Measurements from ENCODE around the gene MEF2B. TPM values are rescaled to one million over a fixed set of nuclear protein-coding genes. Genes with fewer than 3 reads are reported as not detected.

The MEF2B gene
- total RNA-seq = not detected in 2 replicates

DNA sequence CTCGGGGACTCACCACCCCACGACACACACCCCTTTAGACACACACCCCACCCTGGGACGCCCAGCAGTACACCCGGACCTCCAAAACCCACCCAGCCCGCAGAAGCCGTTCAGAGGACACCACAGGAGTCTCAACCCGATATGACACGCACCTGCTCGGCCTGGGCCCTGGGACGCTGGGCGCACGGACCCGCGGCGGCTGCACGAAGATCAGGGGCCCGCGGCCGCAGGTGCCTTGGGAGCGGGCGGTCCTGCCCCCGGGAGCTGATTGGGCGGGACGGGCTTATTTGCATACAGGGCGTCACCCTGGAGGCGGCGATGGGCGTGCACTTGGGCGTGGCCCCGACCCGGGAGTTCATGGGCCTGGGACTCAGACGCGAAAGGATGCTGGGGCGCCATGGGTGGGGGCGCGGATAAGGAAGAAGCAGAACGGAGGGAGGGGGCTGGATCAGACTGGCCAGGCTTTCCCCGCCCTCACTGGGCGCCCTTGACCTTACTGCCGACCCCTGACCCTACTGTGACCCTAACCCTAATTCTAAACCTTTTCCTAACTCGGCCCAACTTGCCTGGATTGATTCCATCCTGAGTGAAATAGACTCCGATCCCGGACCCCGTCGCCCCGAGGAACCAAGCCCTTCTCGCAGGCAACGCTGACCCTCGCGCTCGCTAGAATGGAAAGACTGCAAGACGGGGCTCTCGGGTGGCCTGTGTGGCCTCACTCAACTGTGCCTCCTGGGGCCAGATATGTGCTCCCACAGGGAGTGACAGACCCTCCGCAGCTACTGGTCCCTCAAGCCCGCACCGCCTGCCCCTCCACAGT, at the start of gene MEF2B:
Gene MEF2B (minus strand): TSS at position 211 of the 820 bp plus-strand sequence. CDS start 19,528 bp downstream, outside the sequence.
- no peak for DNase-seq (ENCODE audit: extremely low read depth, low read depth, low spot score)

DNA sequence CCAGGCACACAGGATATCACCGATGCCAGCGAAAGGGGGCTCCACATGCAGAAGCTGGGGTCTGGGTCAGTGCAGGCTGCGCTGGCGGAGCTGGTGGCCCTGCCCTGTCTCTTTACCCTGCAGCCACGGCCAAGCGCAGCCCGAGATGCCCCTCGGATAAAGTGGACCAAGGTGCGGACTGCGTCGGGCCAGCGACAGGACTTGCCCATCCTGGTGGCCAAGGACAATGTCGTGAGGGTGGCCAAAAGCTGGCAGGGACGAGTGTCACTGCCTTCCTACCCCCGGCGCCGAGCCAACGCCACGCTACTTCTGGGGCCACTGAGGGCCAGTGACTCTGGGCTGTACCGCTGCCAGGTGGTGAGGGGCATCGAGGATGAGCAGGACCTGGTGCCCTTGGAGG, 48.8 kb upstream of the MEF2B start:
- no peak for DNase-seq (ENCODE audit: extremely low read depth, low read depth, low spot score)

DNA sequence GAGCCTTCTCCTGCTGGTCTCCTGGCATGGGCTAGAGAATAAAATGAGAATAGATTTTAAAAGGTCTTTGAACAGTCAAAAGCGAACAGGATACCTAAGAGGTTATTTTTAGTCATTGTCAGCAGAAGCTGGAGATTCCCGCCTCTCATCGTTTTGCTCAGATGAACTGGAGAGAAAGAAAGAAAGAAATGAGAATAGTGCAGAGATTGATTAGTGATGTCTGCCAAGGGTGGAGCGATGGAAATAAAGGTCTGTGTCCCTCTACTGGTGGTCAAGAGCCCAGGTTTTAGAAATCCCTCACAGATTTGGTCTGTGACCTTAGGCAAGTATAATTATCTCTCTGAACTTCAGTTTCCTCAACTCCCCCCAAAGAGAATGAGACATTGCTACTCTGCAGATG, 47.0 kb upstream of the MEF2B start:
- DNase-seq (ENCODE audit: extremely low read depth, low read depth, low spot score) = no peak

DNA sequence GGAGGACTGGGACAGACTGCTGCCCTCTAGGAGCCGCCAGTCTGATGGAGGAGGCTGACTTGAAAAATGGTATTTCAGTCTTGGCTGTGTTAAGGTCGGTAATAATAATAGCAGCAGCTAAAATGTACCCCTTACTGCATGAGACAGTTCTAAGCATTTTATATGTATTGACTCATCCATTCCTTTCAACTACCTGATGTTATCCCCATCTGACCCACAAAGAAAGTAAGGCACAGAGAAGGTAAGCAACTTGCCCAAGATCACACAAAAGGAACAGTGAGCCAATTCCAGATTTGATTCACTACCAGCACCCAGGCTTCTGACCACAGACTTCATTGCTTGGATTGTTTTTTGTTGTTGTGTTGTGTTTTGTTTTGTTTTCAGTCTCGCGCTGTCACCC, 45.7 kb upstream of the MEF2B start:
- no peak for DNase-seq (ENCODE audit: extremely low read depth, low read depth, low spot score)

DNA sequence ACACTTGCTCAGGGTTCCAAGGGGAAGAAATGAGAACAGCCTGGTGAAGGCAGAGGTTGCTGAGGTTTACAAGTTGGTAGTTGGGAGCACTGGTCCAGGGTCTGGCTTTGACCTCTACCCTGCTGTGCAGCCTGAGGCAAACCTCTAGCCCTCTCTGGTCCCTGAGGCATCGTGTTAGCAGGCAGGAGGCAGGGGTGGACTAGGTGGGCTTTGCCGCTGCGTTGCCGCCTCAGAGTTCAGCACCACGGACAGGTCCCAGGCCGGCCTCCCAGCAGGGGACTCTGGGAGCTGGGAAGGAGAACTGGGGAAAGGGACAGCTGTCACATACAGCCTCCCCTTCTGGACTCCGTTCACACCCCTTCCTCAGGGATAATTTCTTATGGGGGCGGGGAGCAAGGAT, 44.8 kb upstream of the MEF2B start:
- no peak for DNase-seq (ENCODE audit: extremely low read depth, low read depth, low spot score)

DNA sequence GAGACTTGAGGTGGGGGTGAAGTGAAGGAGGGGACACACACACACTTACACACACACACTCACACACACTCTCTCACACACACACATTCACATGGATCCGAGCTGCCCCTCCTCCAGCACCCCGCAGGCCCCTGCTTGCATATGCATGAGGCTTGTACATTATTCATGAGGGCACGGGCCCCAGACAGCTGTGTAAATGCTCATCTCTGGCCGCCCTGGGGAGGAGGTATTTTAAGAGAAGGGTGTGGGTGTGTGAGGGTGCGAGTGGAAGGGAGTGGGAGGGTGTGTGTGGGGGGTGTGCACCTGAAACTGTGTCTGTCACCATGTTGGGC, 44.1 kb upstream of the MEF2B start:
- no peak for DNase-seq (ENCODE audit: extremely low read depth, low read depth, low spot score)

DNA sequence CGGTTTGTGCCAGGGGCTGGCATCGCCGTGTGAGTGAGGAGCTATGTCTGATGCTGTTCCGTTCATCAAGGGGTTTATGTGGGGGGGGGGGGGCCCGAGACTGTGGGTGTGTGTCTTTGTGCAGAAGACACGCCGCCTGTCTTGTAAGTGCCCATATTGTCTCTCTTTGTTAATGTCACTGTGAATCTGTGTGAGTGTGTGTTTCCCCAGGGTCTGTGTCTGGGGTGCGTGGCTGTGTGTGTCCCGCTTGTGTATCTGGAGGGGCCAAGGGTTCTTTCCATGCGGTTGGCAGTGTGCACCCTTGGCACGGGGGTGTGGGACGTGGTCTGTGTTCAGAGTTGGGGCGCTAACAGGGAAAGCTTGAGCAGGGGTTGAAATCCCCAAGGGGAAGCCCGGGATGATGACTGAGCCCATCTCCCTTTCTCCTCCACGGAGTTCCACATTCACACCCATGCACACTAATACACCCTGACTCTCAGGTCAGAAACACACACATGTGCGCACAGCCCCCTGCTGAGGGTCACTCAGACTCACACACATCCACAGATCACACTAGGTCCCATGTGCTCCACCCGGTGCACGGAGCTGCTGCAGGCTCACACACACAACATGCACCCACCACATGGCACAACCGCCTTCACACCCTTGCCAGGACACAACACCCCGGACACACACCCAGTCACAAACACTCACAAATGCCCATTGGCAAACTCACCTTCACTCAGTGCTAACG, 43.5 kb upstream of the MEF2B start:
- DNase-seq (ENCODE audit: extremely low read depth, low read depth, low spot score) = no peak

DNA sequence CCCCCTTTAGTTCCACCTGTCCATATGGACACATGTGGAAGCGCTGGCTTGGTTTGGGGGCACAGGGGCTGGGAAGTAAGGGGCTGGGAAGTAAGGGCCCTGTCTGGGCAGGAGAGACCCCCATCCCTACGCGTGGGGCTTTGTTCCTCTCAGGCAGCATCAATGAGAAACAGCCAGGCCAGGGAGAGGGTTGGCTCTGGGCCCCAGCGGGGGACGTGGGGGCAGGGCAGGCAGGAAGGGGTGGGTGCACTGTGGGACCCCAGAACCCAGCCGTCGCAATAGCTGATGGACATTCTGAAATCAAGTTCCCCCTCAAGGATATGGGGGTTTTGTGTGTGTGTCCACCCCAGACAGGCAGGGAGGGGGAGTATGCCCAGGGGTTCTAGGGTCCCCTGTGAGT, 42.9 kb upstream of the MEF2B start:
- DNase-seq (ENCODE audit: extremely low read depth, low read depth, low spot score) = no peak

DNA sequence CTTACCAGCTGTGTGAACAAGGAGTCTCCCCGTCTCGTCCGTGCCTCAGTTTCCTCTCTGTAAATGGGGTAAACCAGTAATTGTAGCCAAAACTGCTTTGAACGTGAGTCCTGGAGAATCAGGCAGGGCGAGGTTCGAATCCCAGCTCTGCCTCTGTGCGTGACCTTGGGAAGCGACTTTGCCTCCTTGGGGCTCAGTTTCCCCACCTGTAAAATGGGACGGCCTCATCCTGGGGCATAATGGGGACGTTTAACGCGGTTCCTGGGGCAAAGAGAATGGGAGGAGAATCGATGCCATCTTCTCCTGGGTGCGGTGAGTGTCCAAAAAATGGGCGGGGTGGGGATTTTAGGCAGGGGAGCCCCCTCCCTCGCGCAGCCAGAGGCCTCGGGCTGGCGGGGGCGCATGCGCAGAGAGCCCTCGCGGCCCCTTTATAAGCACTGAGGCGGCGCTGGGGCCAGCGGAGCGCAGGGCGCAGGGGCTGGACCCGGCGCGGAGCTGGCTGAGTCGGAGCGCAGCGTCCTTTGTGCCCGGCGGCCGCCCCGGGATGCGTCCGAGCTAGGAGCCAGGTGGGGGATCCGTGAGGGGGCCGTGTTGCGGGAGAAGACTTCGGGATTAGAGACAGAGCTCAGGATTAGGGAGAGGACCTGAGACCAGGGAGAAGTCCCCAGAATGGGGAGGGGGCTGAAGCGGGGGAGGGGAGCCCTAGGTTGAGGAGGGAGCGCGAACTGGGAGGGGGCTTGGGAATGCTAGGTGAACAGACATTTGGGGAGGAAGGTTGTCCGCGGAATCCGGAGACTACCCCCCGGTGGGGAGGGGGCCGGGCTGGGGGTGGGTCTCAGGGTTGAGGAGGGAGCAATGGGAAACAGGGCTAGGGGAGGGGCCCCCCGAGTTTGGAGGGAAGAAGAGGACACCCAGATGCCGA, 41.7 kb upstream of the MEF2B start, which contains the start of gene NCAN:
Gene NCAN (plus strand): TSS at position 460 of the 922 bp plus-strand sequence. CDS start 4,996 bp downstream, outside the sequence.
- DNase-seq (ENCODE audit: extremely low read depth, low read depth, low spot score) = no peak

DNA sequence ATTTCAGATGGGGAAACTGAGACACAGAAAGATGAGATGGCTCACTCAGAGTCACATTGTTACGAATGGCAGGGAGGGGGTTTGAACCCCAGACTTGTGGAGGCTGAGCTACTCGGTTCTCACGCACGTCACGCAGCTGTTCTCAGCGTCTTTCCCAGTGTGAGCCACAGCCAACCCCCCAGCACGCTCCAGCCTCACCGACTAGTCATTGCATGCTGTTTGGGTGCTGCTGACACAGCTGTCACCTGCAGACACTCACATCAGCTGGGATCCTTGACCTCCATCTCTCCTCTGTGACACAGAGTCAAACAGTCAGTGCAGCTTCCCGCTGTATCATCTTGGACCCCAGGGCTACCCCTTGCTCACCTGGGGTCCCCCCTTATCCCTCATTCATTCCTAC, 39.3 kb upstream of the MEF2B start:
- no peak for DNase-seq (ENCODE audit: extremely low read depth, low read depth, low spot score)

DNA sequence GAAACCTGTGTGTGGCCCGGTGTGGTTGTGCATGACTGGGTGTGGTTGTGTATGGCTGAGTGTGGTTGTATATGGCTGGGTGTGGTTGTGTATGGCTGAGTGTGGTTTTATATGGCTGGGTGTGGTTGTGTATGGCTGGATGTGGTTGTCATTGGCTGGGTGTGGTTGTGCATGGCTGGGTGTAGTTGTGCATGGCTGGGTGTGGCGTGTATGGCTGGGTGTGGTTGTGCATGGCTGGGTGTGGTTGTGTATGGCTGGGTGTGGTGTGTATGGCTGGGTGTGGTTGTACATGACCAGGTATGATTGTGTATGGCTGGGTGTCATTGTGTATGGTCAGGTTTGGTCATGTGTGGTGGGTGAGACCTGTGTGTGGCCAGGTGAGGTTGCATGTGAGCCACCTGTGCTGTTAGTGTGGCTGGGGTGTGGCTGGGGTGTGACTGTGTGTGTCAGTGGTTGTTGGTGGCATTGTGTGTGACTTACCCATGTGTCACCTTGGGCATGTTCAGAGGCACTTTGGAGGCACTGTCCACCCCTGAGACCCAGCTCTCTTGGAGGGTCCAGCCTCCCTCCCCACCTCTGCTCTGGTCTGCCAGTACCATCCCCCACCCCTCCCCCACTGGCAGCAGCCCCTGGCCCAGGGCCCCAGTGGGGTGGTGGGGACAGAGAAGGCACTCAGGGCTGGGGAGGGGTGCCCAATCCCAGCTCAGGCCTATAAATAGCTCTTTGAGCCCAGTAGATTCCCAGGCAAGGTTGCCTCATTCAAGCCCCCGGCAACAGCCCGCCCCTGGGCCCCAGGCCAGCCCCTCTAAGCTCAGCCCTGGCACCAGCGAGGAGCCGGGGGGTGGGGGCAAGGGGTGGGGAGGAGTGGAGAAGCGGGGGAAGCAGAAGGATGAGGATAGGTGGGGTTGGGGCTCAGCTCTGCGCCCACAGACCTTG, 37.8 kb upstream of the MEF2B start:
- DNase-seq (ENCODE audit: extremely low read depth, low read depth, low spot score) = no peak

DNA sequence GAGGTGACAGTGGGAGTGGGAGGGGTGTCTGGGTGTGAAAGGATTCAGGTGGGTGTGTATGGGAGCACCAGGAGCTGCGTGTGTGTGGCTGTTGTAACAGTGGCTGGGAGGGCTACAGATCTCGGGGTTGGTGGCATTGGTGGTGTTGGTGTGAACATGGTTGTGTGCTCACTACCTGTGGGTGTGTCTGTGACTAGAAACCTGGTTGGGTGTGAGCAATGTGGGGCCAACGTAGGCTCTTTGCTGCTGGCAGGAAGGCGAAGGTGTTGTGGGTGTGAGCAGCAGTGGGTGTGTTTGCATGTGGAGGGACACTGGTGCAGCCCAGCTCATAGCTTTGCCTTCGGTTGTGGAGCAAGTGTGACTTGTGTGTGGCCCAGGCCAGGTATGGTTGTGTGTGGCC, 36.9 kb upstream of the MEF2B start:
- DNase-seq (ENCODE audit: extremely low read depth, low read depth, low spot score) = no peak

DNA sequence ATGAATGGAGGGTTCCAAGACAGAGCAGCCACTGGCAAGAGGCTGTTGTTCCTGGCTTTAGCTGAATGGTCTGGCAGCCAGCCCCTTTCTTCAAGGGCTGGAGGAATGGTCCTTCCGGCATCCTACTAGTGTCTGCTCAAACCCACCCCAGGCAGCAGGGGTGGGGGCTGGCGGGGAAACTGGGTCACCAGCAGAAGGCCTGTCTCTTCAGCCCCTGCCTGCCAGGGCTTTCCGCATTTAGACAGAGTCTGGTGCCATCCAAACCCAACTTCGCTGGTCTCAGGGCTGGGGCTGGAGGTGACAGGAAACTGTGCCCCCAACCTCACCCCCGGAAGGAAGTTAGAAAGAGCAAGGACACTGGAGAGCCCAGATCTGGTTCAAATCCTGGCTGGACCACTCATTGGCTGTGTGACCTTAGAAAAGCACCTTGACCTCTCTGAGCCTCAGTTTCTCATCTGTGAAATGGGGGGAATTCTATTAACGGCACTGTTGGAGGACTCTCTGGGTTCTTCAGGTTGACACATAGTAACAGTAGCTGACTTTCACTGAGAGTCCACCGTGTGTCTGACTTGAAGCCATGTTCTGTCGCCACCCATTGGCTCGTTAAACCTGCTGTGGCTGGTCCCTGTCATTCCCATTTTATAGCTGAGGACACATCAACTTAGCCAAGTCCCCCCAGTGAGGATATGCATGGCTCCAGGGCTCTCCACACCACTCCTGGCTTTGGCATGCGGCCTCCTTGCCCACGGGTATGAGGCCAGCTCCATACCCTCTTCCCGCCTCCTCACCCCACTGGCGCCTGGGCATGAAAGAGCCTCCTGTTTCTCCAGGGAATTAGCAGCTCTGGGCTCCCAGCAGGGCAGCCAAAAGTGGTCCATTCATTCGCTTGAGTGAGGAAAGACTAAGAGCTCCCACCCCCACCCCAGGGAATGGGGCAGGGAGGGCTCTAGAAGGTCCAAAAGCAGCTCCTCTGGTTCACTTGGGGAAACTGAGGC, 35.6 kb upstream of the MEF2B start:
- DNase-seq (ENCODE audit: extremely low read depth, low read depth, low spot score) = no peak

DNA sequence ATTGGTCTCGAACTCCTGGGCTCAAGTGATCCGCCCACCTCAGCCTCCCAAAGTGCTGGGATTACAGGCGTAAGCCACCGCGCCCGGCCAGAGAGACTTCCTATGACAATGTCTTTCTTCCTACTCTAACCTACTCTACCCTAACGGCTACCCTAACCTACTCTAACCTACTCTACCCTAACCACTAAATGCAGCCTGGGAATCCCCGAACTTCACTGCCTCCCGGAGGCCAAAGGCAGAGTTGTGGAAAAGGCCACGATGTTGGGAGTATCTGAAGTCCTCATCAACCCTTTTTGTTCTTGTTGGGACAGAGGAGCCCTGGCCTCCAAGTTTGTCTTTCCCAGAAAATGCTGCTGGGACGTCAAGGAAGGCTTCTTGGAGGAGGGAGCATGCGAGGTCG, 34.1 kb upstream of the MEF2B start:
- DNase-seq (ENCODE audit: extremely low read depth, low read depth, low spot score) = no peak

DNA sequence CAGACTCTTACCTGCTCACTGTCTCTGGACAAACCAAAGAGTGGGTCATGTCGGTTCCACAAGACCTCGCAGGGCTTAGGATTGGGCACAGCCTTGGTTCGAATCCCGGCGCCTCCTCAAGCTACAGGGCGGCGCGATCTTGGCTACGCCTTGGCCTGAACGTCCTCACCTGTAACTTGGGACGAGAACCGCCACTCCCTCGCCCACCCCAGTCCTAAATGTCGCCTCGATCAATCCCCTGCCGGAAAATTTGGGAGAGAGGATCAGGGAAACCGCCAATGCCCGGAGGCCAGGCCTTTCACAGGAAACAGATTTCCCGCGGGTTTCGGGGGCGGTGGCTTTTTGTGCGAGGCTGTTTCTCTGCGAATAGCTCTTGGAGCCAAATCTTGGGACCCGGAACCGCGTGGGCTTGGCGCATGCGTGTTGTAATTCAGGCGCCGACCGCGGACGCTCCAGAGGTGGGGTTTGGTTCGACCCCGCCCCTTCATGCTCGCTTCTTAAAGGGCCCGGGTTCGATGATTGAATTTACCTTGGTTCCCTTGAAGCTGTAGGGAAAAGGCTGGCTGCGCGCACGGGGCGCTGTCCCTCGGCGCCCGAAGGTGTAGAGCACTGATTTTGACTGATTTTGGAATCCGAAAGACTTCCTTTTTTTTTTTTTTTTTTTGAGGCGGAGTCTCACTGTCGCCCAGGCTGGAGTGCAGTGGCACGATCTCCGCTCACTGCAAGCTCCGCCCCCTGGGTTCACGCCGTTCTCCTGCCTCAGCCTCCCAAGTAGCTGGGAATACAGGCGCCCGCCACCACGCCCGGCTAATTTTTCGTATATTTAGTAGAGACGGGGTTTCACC, 33.2 kb upstream of the MEF2B start, which contains the start of gene NR2C2AP:
Gene NR2C2AP (minus strand): TSS at position 403 of the 845 bp plus-strand sequence. CDS start 354 bp downstream, at position 49.
- no peak for DNase-seq (ENCODE audit: extremely low read depth, low read depth, low spot score)

DNA sequence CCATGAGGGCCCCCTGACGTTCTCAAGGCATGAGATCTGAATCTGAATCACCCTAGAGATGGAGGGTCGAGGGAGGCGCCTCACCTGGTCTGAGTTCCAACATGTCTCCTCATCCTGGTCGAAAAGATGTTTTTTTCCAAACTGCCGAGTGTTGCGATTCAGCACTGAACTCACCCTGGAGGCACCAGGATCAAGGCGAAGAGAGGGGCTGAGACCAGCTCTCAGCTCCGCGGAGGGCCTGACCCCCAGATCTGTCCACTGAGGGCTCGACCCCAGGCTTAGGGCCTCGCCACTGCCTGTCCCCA, 32.6 kb upstream of the MEF2B start:
- no peak for DNase-seq (ENCODE audit: extremely low read depth, low read depth, low spot score)

DNA sequence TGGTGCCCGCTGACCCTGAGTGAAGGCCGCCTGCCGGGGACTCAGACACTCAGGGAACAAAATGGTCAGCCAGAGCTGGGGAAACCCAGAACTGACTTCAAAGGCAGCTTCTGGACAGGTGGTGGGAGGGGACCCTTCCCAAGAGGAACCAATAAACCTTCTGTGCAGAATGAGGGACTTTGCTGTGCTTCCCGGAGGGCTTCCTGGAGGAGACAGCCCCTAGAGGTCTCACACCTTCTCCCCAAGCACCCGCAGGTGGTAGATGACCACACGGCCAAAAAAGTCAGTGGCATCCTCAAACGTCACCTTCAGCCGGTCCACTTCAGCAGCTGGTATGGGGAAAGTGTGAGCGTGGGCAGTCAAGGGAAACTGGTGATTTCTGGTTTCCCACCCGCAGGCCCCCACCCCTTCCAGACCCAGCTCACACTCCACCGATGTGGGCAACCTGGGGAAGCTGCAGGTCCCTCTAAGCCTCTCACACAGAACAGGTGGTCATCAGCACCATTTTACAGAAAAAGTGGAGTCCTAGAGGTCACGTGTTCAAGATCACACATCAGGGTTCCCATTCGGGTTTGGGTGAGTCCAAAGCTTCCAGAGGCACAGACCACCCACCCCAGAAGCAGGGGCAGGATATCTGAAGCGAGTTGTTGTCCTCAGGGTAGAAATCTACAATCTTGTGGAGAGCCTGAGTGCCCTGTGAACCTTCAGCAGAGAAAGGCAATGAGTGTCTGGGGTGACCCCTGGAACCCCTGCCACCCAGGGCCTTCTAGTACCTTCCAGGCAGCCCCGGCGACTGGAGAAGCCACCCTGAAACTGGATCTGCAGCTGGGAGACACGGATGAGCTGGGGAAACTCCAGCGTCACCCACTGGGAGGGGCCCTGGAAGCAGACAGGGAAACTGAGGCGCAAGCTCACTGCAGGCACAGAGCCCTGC, 31.9 kb upstream of the MEF2B start:
- no peak for DNase-seq (ENCODE audit: extremely low read depth, low read depth, low spot score)
